WTC11 (cell line): ENCODE results near the gene RWDD2A. TPM values are rescaled to one million over a fixed set of nuclear protein-coding genes. Genes with fewer than 3 reads are reported as not detected.

Experiments
- ATAC-seq: fragments of 200-7000 bp; cut with Tn5 transposase; 2 replicates; pipeline ENCODE4 v1.10.0; 2021; ENCODE audit warnings: mild to moderate bottlenecking, moderate library complexity
- CTCF ChIA-PET: fragments of 300-600 bp; sonication (Branson Sonifier 250); formaldehyde crosslinking; loops from one replicate; lab custom pipeline; 2021; ENCODE audit warnings: antibody characterized with exemption; lab: Charles Lee
- POLR2A ChIA-PET: fragments of 350-600 bp; sonication (Branson Sonifier 250); formaldehyde crosslinking; loops from one replicate; lab custom pipeline; 2021; ENCODE audit warnings: antibody characterized with exemption; lab: Charles Lee
- DNase-seq: peaks from one replicate; pipeline ENCODE4 v3.0.0; 2021; ENCODE audit warnings: low spot score
- H3K27ac Mint-ChIP-seq: 2 replicates; pipeline ENCODE4 v1.8.0; 2021; ENCODE audit warnings: mixed read lengths
- H3K27me3 Mint-ChIP-seq: 2 replicates; pipeline ENCODE4 v1.8.0; 2021; ENCODE audit warnings: low read depth, mild to moderate bottlenecking, moderate library complexity, mixed read lengths
- H3K36me3 Mint-ChIP-seq: 2 replicates; pipeline ENCODE4 v1.8.0; 2021; ENCODE audit warnings: mixed read lengths
- H3K4me1 Mint-ChIP-seq: 2 replicates; pipeline ENCODE4 v1.8.0; 2022; ENCODE audit warnings: mixed read lengths
- H3K4me3 Mint-ChIP-seq: 2 replicates; pipeline ENCODE4 v1.8.0; 2021; ENCODE audit warnings: mild to moderate bottlenecking, moderate library complexity, mixed read lengths
- H3K9me3 Mint-ChIP-seq: 2 replicates; pipeline ENCODE4 v1.8.0; 2021; ENCODE audit warnings: mixed read lengths
- ATF1 ChIP-seq: sonication (generic); formaldehyde crosslinking; IDR thresholded peaks from 2 replicates; pipeline ENCODE4 v1.8.1; 2023; ENCODE audit warnings: mild to moderate bottlenecking, moderate library complexity, missing genetic modification reagents
- E2F1 ChIP-seq: sonication (generic); formaldehyde crosslinking; IDR thresholded peaks from 2 replicates; pipeline ENCODE4 v1.8.0; 2022; ENCODE audit warnings: mild to moderate bottlenecking, missing genetic modification reagents
- ELF4 ChIP-seq: sonication (generic); formaldehyde crosslinking; IDR thresholded peaks from 2 replicates; pipeline ENCODE4 v1.8.1; 2022; ENCODE audit warnings: low read depth, mild to moderate bottlenecking, moderate library complexity, missing genetic modification reagents
- ESRRA ChIP-seq: sonication (generic); formaldehyde crosslinking; IDR thresholded peaks from 2 replicates; pipeline ENCODE4 v1.8.1; 2022; ENCODE audit warnings: mild to moderate bottlenecking, missing genetic modification reagents, borderline replicate concordance
- FOXP1 ChIP-seq: sonication (generic); formaldehyde crosslinking; IDR thresholded peaks from 2 replicates; pipeline ENCODE4 v1.8.0; 2022; ENCODE audit warnings: missing genetic modification reagents, mild to moderate bottlenecking, moderate library complexity, borderline replicate concordance
- HMGXB4 ChIP-seq: sonication (generic); formaldehyde crosslinking; IDR thresholded peaks from 2 replicates; pipeline ENCODE4 v1.8.1; 2023; ENCODE audit warnings: mild to moderate bottlenecking, moderate library complexity, missing genetic modification reagents
- JAZF1 ChIP-seq: fragments of 250-450 bp; sonication (Bioruptor Pico); IDR thresholded peaks from 2 replicates; pipeline ENCODE4 v1.9.0; 2021; ENCODE audit warnings: moderate library complexity, mild to moderate bottlenecking, inconsistent platforms
- KAT7 ChIP-seq: sonication (generic); formaldehyde crosslinking; IDR thresholded peaks from 2 replicates; pipeline ENCODE4 v1.8.1; 2023; ENCODE audit warnings: missing genetic modification reagents, mild to moderate bottlenecking, borderline replicate concordance
- MXD4 ChIP-seq: fragments of 250-450 bp; sonication (Bioruptor Pico); IDR thresholded peaks from 2 replicates; pipeline ENCODE4 v1.8.0; 2021; ENCODE audit warnings: mild to moderate bottlenecking, moderate library complexity, borderline replicate concordance
- MYBL2 ChIP-seq: sonication (generic); formaldehyde crosslinking; IDR thresholded peaks from 2 replicates; pipeline ENCODE4 v1.8.1; 2023; ENCODE audit warnings: mild to moderate bottlenecking, moderate library complexity, missing genetic modification reagents
- NFATC4 ChIP-seq: fragments of 250-450 bp; sonication (Bioruptor Pico); IDR thresholded peaks from 2 replicates; pipeline ENCODE4 v1.9.0; 2021; ENCODE audit warnings: mild to moderate bottlenecking
- NFE2L1 ChIP-seq: sonication (generic); formaldehyde crosslinking; IDR thresholded peaks from 2 replicates; pipeline ENCODE4 v1.8.1; 2023; ENCODE audit warnings: missing genetic modification reagents
- NFYB ChIP-seq: sonication (generic); formaldehyde crosslinking; conservative IDR thresholded peaks from 2 replicates; pipeline ENCODE4 v1.8.0; 2022; ENCODE audit warnings: low read depth, missing genetic modification reagents
- NR1H2 ChIP-seq: sonication (generic); formaldehyde crosslinking; IDR thresholded peaks from 2 replicates; pipeline ENCODE4 v1.9.0; 2021; ENCODE audit warnings: mild to moderate bottlenecking, moderate library complexity, missing genetic modification reagents
- NR3C1 ChIP-seq: sonication (generic); formaldehyde crosslinking; conservative IDR thresholded peaks from 2 replicates; pipeline ENCODE4 v1.8.1; 2023; ENCODE audit warnings: low read depth, mild to moderate bottlenecking, missing genetic modification reagents
- OVOL2 ChIP-seq: fragments of 250-450 bp; sonication (Bioruptor Pico); IDR thresholded peaks from 2 replicates; pipeline ENCODE4 v1.9.0; 2021; ENCODE audit warnings: mild to moderate bottlenecking, borderline replicate concordance
- PRRX2 ChIP-seq: fragments of 250-450 bp; sonication (Bioruptor Pico); IDR thresholded peaks from 2 replicates; pipeline ENCODE4 v1.8.0; 2021; ENCODE audit warnings: mild to moderate bottlenecking
- RELA ChIP-seq: sonication (generic); formaldehyde crosslinking; IDR thresholded peaks from 2 replicates; pipeline ENCODE4 v1.8.1; 2022; ENCODE audit warnings: missing genetic modification reagents, mild to moderate bottlenecking, borderline replicate concordance
- SMAD3 ChIP-seq: sonication (generic); formaldehyde crosslinking; IDR thresholded peaks from 2 replicates; pipeline ENCODE4 v1.8.0; 2022; ENCODE audit warnings: missing genetic modification reagents, mild to moderate bottlenecking, borderline replicate concordance
- TEAD4 ChIP-seq: sonication (generic); formaldehyde crosslinking; IDR thresholded peaks from 2 replicates; pipeline ENCODE4 v1.8.0; 2022; ENCODE audit warnings: mild to moderate bottlenecking, missing genetic modification reagents
- TP53 ChIP-seq: sonication (generic); formaldehyde crosslinking; IDR thresholded peaks from 2 replicates; pipeline ENCODE4 v1.8.1; 2023; ENCODE audit warnings: mild to moderate bottlenecking, missing genetic modification reagents
- USF2 ChIP-seq: sonication (generic); formaldehyde crosslinking; IDR thresholded peaks from 2 replicates; pipeline ENCODE4 v1.8.1; 2023; ENCODE audit warnings: mild to moderate bottlenecking, missing genetic modification reagents, moderate library complexity
- ZBTB43 ChIP-seq: sonication (generic); formaldehyde crosslinking; IDR thresholded peaks from 2 replicates; pipeline ENCODE4 v1.8.1; 2023; ENCODE audit warnings: mild to moderate bottlenecking, missing genetic modification reagents
- ZMAT4 ChIP-seq: fragments of 250-450 bp; sonication (Bioruptor Pico); IDR thresholded peaks from 2 replicates; pipeline ENCODE4 v1.9.0; 2021; ENCODE audit warnings: mild to moderate bottlenecking
- ZNF219 ChIP-seq: sonication (generic); formaldehyde crosslinking; IDR thresholded peaks from 2 replicates; pipeline ENCODE4 v1.8.0; 2023; ENCODE audit warnings: missing genetic modification reagents, mild to moderate bottlenecking, borderline replicate concordance
- ZNF423 ChIP-seq: fragments of 250-450 bp; sonication (Bioruptor Pico); IDR thresholded peaks from 2 replicates; pipeline ENCODE4 v2.1.2; 2022; ENCODE audit warnings: mild to moderate bottlenecking, moderate library complexity
- total RNA-seq: library from RNA; stranded (reverse); gene quantifications from 3 replicates; pipeline ENCODE4 v1.2.3, GENCODE V29; 2021

The RWDD2A gene
- total RNA-seq, 1 experiment from 2014 or later: 5.2 TPM

GRCh38 chr6:83155794-83156193 is 37.4 kb upstream of the RWDD2A start:
- Mint-ChIP-seq H3K27me3 (no peaks in the 10 kb centered on the region), H3K4me3 (no peak overlapping the region), H3K27ac (no peak overlapping the region), H3K9me3 (no peaks in the 10 kb centered on the region), H3K4me1 (no peaks in the 10 kb centered on the region), H3K36me3 (peaks cover 28% of the 10 kb centered on the region)
- ATAC-seq (no peak), DNase-seq (no peak)
- TF ChIP-seq NFATC4 (CRISPR knock-in tag) (no peak), OVOL2 (CRISPR knock-in tag) (no peak)
- CTCF ChIA-PET: interaction anchor here (0.7 to 1.8 kb wide), 2 partner anchors 9 to 90 kb away, joined by 4 to 5 read pairs; partner anchors contain the start of gene UBE3D
- POLR2A ChIA-PET: no interaction called here

- TF ChIP-seq SMAD3 (no peak), ZMAT4 (CRISPR knock-in tag) (no peak), ZBTB43 (no peak), NFYB (CRISPR knock-in tag) (no peak), NFE2L1 (CRISPR knock-in tag) (no peak), KAT7 (CRISPR knock-in tag) (no peak), ZNF219 (no peak), FOXP1 (no peak), RELA (CRISPR knock-in tag) (no peak), TEAD4 (no peak), MYBL2 (CRISPR knock-in tag) (no peak)
- TF ChIP-seq, all 79 proteins: peak for 0
- no peak for DNase-seq
- ChIA-PET POLR2A (no interaction called here), CTCF (interaction anchor here (1.1 kb wide), 1 partner anchor 354 kb away, joined by 3 read pairs; no protein-coding TSS in a partner anchor)
- H3K36me3 Mint-ChIP-seq: peaks cover 31% of the 10 kb centered on the region
- ATAC-seq: no peak
- no peaks in the 10 kb centered on the region for H3K4me1 Mint-ChIP-seq
- H3K4me3 Mint-ChIP-seq: no peak overlapping the region
- H3K27ac Mint-ChIP-seq: no peak overlapping the region
- no peaks in the 10 kb centered on the region for H3K9me3 Mint-ChIP-seq
- no peaks in the 10 kb centered on the region for H3K27me3 Mint-ChIP-seq
These were observed 33.0 kb upstream of the RWDD2A start for GRCh38 chr6:83160167-83160566.

GRCh38 chr6:83167726-83168278 is 25.4 kb upstream of the RWDD2A start:
- Mint-ChIP-seq H3K4me3 (no peak overlapping the region), H3K9me3 (no peaks in the 10 kb centered on the region), H3K27me3 (no peaks in the 10 kb centered on the region), H3K4me1 (no peaks in the 10 kb centered on the region), H3K27ac (no peak overlapping the region), H3K36me3 (peaks cover 70% of the 10 kb centered on the region)
- ChIA-PET POLR2A (interaction anchor here (1.2 kb wide), 1 partner anchor 10 kb away, joined by 3 read pairs; no protein-coding TSS in a partner anchor), CTCF (interaction anchor here (0.9 to 1.3 kb wide), 2 partner anchors 102 to 368 kb away, joined by 3 read pairs; partner anchors contain the start of gene UBE3D)
- ATAC-seq (no peak), DNase-seq (no peak)
- TF ChIP-seq NR1H2 (CRISPR knock-in tag) (no peak), NR3C1 (CRISPR knock-in tag) (no peak), KAT7 (CRISPR knock-in tag) (no peak), ZBTB43 (no peak), USF2 (CRISPR knock-in tag) (no peak), OVOL2 (CRISPR knock-in tag) (no peak), ZNF423 (CRISPR knock-in tag) (no peak), RELA (CRISPR knock-in tag) (no peak), HMGXB4 (CRISPR knock-in tag) (no peak), ELF4 (no peak), ATF1 (CRISPR knock-in tag) (no peak), E2F1 (CRISPR knock-in tag) (no peak), PRRX2 (CRISPR knock-in tag) (no peak), TP53 (CRISPR knock-in tag) (no peak), ESRRA (no peak), MXD4 (CRISPR knock-in tag) (no peak), JAZF1 (CRISPR knock-in tag) (no peak)
